ENCODE data around the gene DHX36.

GRCh38 chr3:154356009-154356408, 31.7 kb upstream of the DHX36 start:
- TF ChIP-seq EZH2phosphoT487 (IDR thresholded peaks at IDR 0.05; ENCODE audit: borderline replicate concordance) (no peak), CTCF (conservative IDR thresholded peaks at IDR 0.05; ENCODE audit: low read length) (no peak)
